H1 (cell line): ENCODE results near the gene ACSF3. TPM values are rescaled to one million over a fixed set of nuclear protein-coding genes. Genes with fewer than 3 reads are reported as not detected.

ENCODE experiments used
- CTCF ChIA-PET: fragments of 300-600 bp; sonication (Branson Sonifier 250); formaldehyde crosslinking; loops from one replicate; lab custom pipeline; 2021; ENCODE audit not compliant: partially characterized antibody; lab: Charles Lee
- POLR2A ChIA-PET: fragments of 300-600 bp; sonication (Branson Sonifier 250); formaldehyde crosslinking; loops from one replicate; lab custom pipeline; 2021; ENCODE audit warnings: inconsistent platforms; ENCODE audit not compliant: partially characterized antibody; lab: Charles Lee
- DNase-seq, 2 experiments: peaks; one replicate each; pipeline versions ENCODE4 v3.0.0 to v3.0.0-alpha.2; 2010 to 2022; ENCODE audit warnings: low spot score in 2 of 2, low read depth in 1 of 2, mixed read lengths in 1 of 2
- FAIRE-seq: peaks from 2 replicates; lab custom pipeline; 2011; peaks lifted over from hg19 to GRCh38; lab: Jason Lieb, UNC
- H2AFZ ChIP-seq: 2 replicates; pipeline ENCODE4 v1.8.1; 2012; ENCODE audit warnings: low read length, inconsistent platforms
- H2AK5ac ChIP-seq: 2 replicates; pipeline ENCODE4 v1.6.1; 2013; ENCODE audit warnings: low read depth, low read length
- H2BK120ac ChIP-seq: replicated peaks from 2 replicates; pipeline ENCODE3; 2013; ENCODE audit warnings: low read depth, low read length, inconsistent platforms
- H2BK12ac ChIP-seq: 2 replicates; pipeline ENCODE4 v1.6.1; 2013; ENCODE audit warnings: low read depth, low read length
- H2BK15ac ChIP-seq: 2 replicates; pipeline ENCODE4 v1.6.1; 2013; ENCODE audit warnings: low read length
- H2BK20ac ChIP-seq: 2 replicates; pipeline ENCODE4 v1.6.1; 2013; ENCODE audit warnings: low read length
- H2BK5ac ChIP-seq: 2 replicates; pipeline ENCODE4 v1.6.1; 2013; ENCODE audit warnings: low read depth, low read length
- H3K14ac ChIP-seq: 2 replicates; pipeline ENCODE4 v1.6.1; 2013; ENCODE audit warnings: inconsistent platforms; ENCODE audit not compliant: insufficient read length
- H3K18ac ChIP-seq: 2 replicates; pipeline ENCODE4 v1.6.1; 2013; ENCODE audit warnings: low read length; ENCODE audit errors: extremely low read depth
- H3K23ac ChIP-seq: 2 replicates; pipeline ENCODE4 v1.6.1; 2013; ENCODE audit warnings: inconsistent platforms; ENCODE audit not compliant: insufficient read length
- H3K23me2 ChIP-seq: 2 replicates; pipeline ENCODE4 v1.6.1; 2013; ENCODE audit warnings: low read depth, low read length
- H3K27ac ChIP-seq: 2 replicates; pipeline ENCODE4 v1.6.1; 2011; ENCODE audit warnings: low read depth, low read length, inconsistent platforms
- H3K27me3 ChIP-seq, 4 experiments: replicated peaks in 1 of 4; 1 replicate in 1 of 4; 2 replicates in 3 of 4; pipeline versions ENCODE4 v1.6.1 to v1.8.1; 2011 to 2013; ENCODE audit warnings: low read length in 3 of 4, mild to moderate bottlenecking in 3 of 4, inconsistent platforms in 2 of 4, mixed read lengths in 2 of 4, moderate library complexity in 1 of 4; ENCODE audit not compliant: control insufficient read depth in 3 of 4, insufficient read depth in 3 of 4; ENCODE audit errors: extremely low read depth in 1 of 4
- H3K36me3 ChIP-seq, 4 experiments: 2 replicates each; pipeline versions ENCODE4 v1.6.1 to v1.8.1; 2011 to 2013; ENCODE audit warnings: mild to moderate bottlenecking in 4 of 4, low read length in 3 of 4, moderate library complexity in 2 of 4, control low read depth in 1 of 4, inconsistent platforms in 1 of 4; ENCODE audit not compliant: insufficient read depth in 4 of 4, control insufficient read depth in 2 of 4
- H3K4ac ChIP-seq: replicated peaks from 2 replicates; pipeline ENCODE3; 2013; ENCODE audit warnings: low read length, low read depth, mixed read lengths, inconsistent platforms; ENCODE audit not compliant: insufficient read length
- H3K4me1 ChIP-seq, 4 experiments: replicated peaks in 1 of 4; 1 replicate in 1 of 4; 2 replicates in 3 of 4; pipeline versions ENCODE4 v1.6.1 to v1.8.1; 2011 to 2013; ENCODE audit warnings: low read length in 3 of 4, inconsistent platforms in 2 of 4, mixed read lengths in 1 of 4; ENCODE audit not compliant: insufficient read depth in 4 of 4, control insufficient read depth in 3 of 4
- H3K4me2 ChIP-seq, 2 experiments: 2 replicates each; pipeline versions ENCODE4 v1.6.1 to v1.8.1; 2011 to 2013; ENCODE audit warnings: low read depth in 2 of 2, low read length in 2 of 2, control low read depth in 1 of 2, inconsistent platforms in 1 of 2, mild to moderate bottlenecking in 1 of 2; ENCODE audit not compliant: insufficient read depth in 1 of 2
- H3K4me3 ChIP-seq, 4 experiments: fragments of 200-600, 300-600 bp in 1 of 4; sonication (generic), shearing (Covaris generic), sonication (Bioruptor Twin) in 1 of 4; 2 replicates each; pipeline versions ENCODE4 v1.5.1 to v1.8.1; 2011 to 2016; ENCODE audit warnings: low read length in 4 of 4, low read depth in 3 of 4, control low read depth in 2 of 4, inconsistent platforms in 2 of 4, mild to moderate bottlenecking in 2 of 4, mixed read lengths in 1 of 4, moderate library complexity in 1 of 4; ENCODE audit not compliant: insufficient read depth in 2 of 4; ENCODE audit errors: extremely low read depth in 1 of 4
- H3K56ac ChIP-seq: replicated peaks from 2 replicates; pipeline ENCODE3; 2013; ENCODE audit warnings: low read depth, mild to moderate bottlenecking, mixed read lengths, low read length, inconsistent platforms; ENCODE audit not compliant: insufficient read length
- H3K79me1 ChIP-seq: 2 replicates; pipeline ENCODE4 v1.6.1; 2013; ENCODE audit warnings: low read depth, low read length, control low read depth
- H3K79me2 ChIP-seq, 2 experiments: 2 replicates each; pipeline versions ENCODE4 v1.6.1 to v1.8.1; 2012 to 2013; ENCODE audit warnings: low read length in 2 of 2, mild to moderate bottlenecking in 2 of 2, inconsistent platforms in 1 of 2; ENCODE audit not compliant: insufficient read depth in 2 of 2, control insufficient read depth in 1 of 2
- H3K9ac ChIP-seq, 4 experiments: replicated peaks in 1 of 4; 1 replicate in 1 of 4; 2 replicates in 3 of 4; pipeline versions ENCODE4 v1.6.1 to v1.8.1; 2011 to 2013; ENCODE audit warnings: low read depth in 3 of 4, low read length in 3 of 4, control low read depth in 2 of 4, mild to moderate bottlenecking in 2 of 4, moderate library complexity in 2 of 4, inconsistent platforms in 1 of 4; ENCODE audit errors: extremely low read depth in 1 of 4
- H3K9me3 ChIP-seq, 2 experiments: 2 replicates each; pipeline versions ENCODE4 v1.6.1 to v1.8.1; 2012 to 2013; ENCODE audit warnings: mild to moderate bottlenecking in 2 of 2, moderate library complexity in 2 of 2, control low read depth in 1 of 2, inconsistent platforms in 1 of 2, low read depth in 1 of 2, low read length in 1 of 2, mixed read lengths in 1 of 2; ENCODE audit not compliant: insufficient read depth in 2 of 2
- H4K20me1 ChIP-seq, 2 experiments: replicated peaks in 1 of 2; 2 replicates each; pipeline versions ENCODE3 to v1.8.1; 2011 to 2013; ENCODE audit warnings: inconsistent platforms in 2 of 2, low read length in 2 of 2, mild to moderate bottlenecking in 1 of 2; ENCODE audit not compliant: insufficient read depth in 2 of 2, control insufficient read depth in 1 of 2
- H4K5ac ChIP-seq: 2 replicates; pipeline ENCODE4 v1.6.1; 2013; ENCODE audit warnings: low read length, low read depth, mixed read lengths, inconsistent platforms; ENCODE audit not compliant: insufficient read length
- H4K8ac ChIP-seq: 2 replicates; pipeline ENCODE4 v1.8.0; 2013; ENCODE audit warnings: mild to moderate bottlenecking, moderate library complexity, low read length, inconsistent platforms; ENCODE audit not compliant: insufficient read depth; ENCODE audit errors: extremely low read depth
- H4K91ac ChIP-seq: replicated peaks from 2 replicates; pipeline ENCODE3; 2013; ENCODE audit warnings: low read length, mixed read lengths, inconsistent platforms; ENCODE audit not compliant: insufficient read length
- ASH2L ChIP-seq: fragments of 200-600, 300-600 bp; sonication (generic); IDR thresholded peaks from one replicate; pipeline ENCODE4 v1.7.1; 2017; ENCODE audit warnings: low read length
- BRCA1 ChIP-seq: IDR thresholded peaks from 2 replicates; pipeline ENCODE4 v1.6.1; 2012; ENCODE audit warnings: low read depth, low read length, improper control_type of control experiment
- EZH2 ChIP-seq: fragments of 200-600 bp; sonication (generic); IDR thresholded peaks from 2 replicates; pipeline ENCODE4 v1.7.1; 2012; ENCODE audit warnings: low read depth, mild to moderate bottlenecking, moderate library complexity, low read length, inconsistent platforms; ENCODE audit not compliant: severe bottlenecking
- GABPA ChIP-seq: IDR thresholded peaks from 2 replicates; pipeline ENCODE4 v1.6.1; 2011; ENCODE audit warnings: mild to moderate bottlenecking, low read length, moderate library complexity, borderline replicate concordance; ENCODE audit not compliant: insufficient read depth
- HDAC6 ChIP-seq: IDR thresholded peaks from one replicate; pipeline ENCODE4 v1.7.1; 2012; ENCODE audit warnings: low read depth, mild to moderate bottlenecking, inconsistent platforms, low read length, moderate library complexity
- JUND ChIP-seq: IDR thresholded peaks from 2 replicates; pipeline ENCODE4 v1.6.1; 2011; ENCODE audit warnings: mild to moderate bottlenecking, improper control_type of control experiment, low read length
- KDM1A ChIP-seq: fragments of 200-600, 300-600 bp; sonication (generic); IDR thresholded peaks from 2 replicates; pipeline ENCODE4 v1.7.1; 2016; ENCODE audit warnings: mild to moderate bottlenecking, low read length, borderline replicate concordance
- KDM5A ChIP-seq: fragments of 200-600 bp; IDR thresholded peaks from 2 replicates; pipeline ENCODE4 v1.7.1; 2012; ENCODE audit warnings: mild to moderate bottlenecking, low read length, inconsistent platforms, mixed read lengths
- MAFK ChIP-seq: IDR thresholded peaks from 2 replicates; pipeline ENCODE4 v1.6.1; 2012; ENCODE audit warnings: low read depth, mild to moderate bottlenecking, improper control_type of control experiment, low read length
- PHF8 ChIP-seq: fragments of 200-600 bp; sonication (generic); conservative IDR thresholded peaks from 2 replicates; pipeline ENCODE4 v1.7.1; 2012; ENCODE audit warnings: low read depth, mild to moderate bottlenecking, inconsistent platforms, low read length, moderate library complexity
- RBBP5 ChIP-seq: IDR thresholded peaks from 2 replicates; pipeline ENCODE4 v1.7.1; 2012; ENCODE audit warnings: low read depth, mild to moderate bottlenecking, inconsistent platforms, low read length, moderate library complexity, borderline replicate concordance
- SP1 ChIP-seq: IDR thresholded peaks from 2 replicates; pipeline ENCODE4 v1.6.1; 2011; ENCODE audit warnings: low read depth, low read length
- TCF12 ChIP-seq: IDR thresholded peaks from 2 replicates; pipeline ENCODE4 v1.6.1; 2011; ENCODE audit warnings: low read depth, mild to moderate bottlenecking, low read length
- ZNF274 ChIP-seq: IDR thresholded peaks from 2 replicates; pipeline ENCODE4 v1.7.0; 2012; ENCODE audit warnings: low read length, borderline replicate concordance; ENCODE audit errors: extremely low read depth
- WGBS, 2 experiments: shearing (Covaris generic) in 1 of 2; methylation state at CpG; one replicate each; pipeline versions ENCODE4 v1.1.6 to v1.1.7; 2013 to 2015; ENCODE audit warnings: low lambda C conversion rate in 2 of 2, mixed read lengths in 2 of 2, inconsistent platforms in 1 of 2, low coverage in 1 of 2, missing lambda C conversion rate in 1 of 2; ENCODE audit not compliant: insufficient replicate concordance in 2 of 2, insufficient coverage in 1 of 2, insufficient read length in 1 of 2; ENCODE audit errors: extremely low coverage in 1 of 2, missing lambda C conversion rate in 1 of 2; 5-methylcytosine and 5-hydroxymethylcytosine counted together
- polyA plus RNA-seq, 7 experiments: library from polyadenylated mRNA; depleted of rRNA in 3 of 7; stranded (reverse) in 5 of 7; unstranded in 2 of 7; fragments of >200 nt in 5 of 7; fragments of 200-250 nt in 2 of 7; gene quantifications; 1 replicate in 5 of 7; 2 replicates in 1 of 7; 4 replicates in 1 of 7; pipeline versions ENCODE4 v1.2.1 to v1.2.3, GENCODE V29; 2011 to 2013; ENCODE audit warnings: missing spikeins in 2 of 7, mixed read lengths in 2 of 7
- total RNA-seq: library from RNA; stranded (reverse); fragmentation: NEBNext Ultra II Directional; extraction: Animal tissue kit (Norgen Biotek cat#: 25700); gene quantifications from 2 replicates; pipeline ENCODE4 v1.2.1, GENCODE V29; 2021

Gene ACSF3
- total and polyA plus RNA-seq, 2 of the 8 experiments (the other 6 are each of a cell fraction or from before 2014, with no cell fraction given): 15.6 to 22.9 TPM

DNA sequence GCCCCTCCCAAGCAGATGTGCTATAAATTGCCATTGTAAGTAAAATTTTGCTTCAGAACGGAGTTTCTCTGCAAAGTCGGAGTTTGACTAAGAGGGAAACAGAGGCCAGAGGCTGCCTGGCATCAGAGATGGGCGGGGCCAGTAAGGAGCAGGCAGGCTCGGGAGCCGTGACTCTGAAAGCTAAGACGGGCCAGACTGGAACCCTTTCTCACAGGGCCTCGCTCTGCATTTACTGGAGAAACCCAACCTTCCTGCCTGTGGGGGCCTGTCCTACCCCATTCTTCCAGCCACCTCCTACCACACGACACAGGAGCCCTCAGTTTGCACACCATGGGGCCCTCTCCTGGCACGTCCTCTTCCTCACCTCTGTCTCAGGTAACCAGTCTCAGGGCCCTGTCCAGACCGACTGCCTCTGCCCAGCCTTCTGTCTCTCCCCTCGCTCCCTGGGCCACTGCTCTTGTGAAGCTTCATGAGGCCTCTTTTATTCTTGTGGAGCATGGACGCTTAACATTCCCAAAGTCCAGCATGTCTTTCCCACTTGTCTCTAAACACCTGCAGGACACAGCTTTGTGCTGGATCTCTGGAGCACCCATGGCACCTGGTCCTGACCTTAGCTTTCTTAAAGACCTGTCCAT is 48.4 kb upstream of the ACSF3 start:
- Histone ChIP-seq H3K27me3 (no peaks in the 10 kb centered on the region), H2AK5ac (no peak overlapping the region), H3K14ac (no peak overlapping the region), H3K9me3 (no peaks in the 10 kb centered on the region), H2BK20ac (no peak overlapping the region), H3K27ac (no peak overlapping the region), H3K56ac (no peak overlapping the region), H2BK15ac (no peak overlapping the region), H2BK12ac (no peak overlapping the region), H4K8ac (no peak overlapping the region), H4K5ac (no peak overlapping the region), H3K23me2 (peaks cover 3% of the 10 kb centered on the region; the same call in 1 of the 2 replicates), H2BK120ac (no peak overlapping the region), H3K4me3 (no peak overlapping the region), H3K36me3 (no peaks in the 10 kb centered on the region), H3K4ac (no peak overlapping the region), H2BK5ac (no peak overlapping the region), H3K9ac (no peak overlapping the region), H3K79me2 (no peaks in the 10 kb centered on the region), H4K20me1 (peaks cover 0 to 2% of the 10 kb centered on the region in 2 experiments), H3K18ac (no peak overlapping the region; the same call in 1 of the 2 replicates), H3K4me2 (no peak overlapping the region), H4K91ac (no peak overlapping the region), H3K4me1 (peaks cover 0 to 7% (median 3%) of the 10 kb centered on the region in 4 experiments; a peak in 3 of 7 replicates), H3K79me1 (no peaks in the 10 kb centered on the region), H2AFZ (no peak overlapping the region), H3K23ac (no peak overlapping the region)
- DNase-seq (no peak), FAIRE-seq (no peak)
- ChIA-PET CTCF (interaction anchor here (1.1 kb wide), 1 partner anchor 19 kb away, joined by 3 read pairs; no protein-coding TSS in a partner anchor), POLR2A (no interaction called here)
- WGBS, 2 experiments: 87% methylated on average over 12 of the region's 12 CpGs; no CpG with 5 or more reads in 1 of the 2 experiments
- no peak for TF ChIP-seq ASH2L
- no peak for TF ChIP-seq EZH2
- TF ChIP-seq TCF12: no peak
- no peak for TF ChIP-seq ZNF274
- TF ChIP-seq JUND: no peak
- TF ChIP-seq RBBP5: no peak
- no peak for TF ChIP-seq GABPA
- no peak for TF ChIP-seq HDAC6
- no peak for TF ChIP-seq SP1
- no peak for TF ChIP-seq KDM1A
- no peak for TF ChIP-seq PHF8
- no peak for TF ChIP-seq BRCA1
- TF ChIP-seq KDM5A: no peak
- TF ChIP-seq MAFK: no peak
